Measurements from ENCODE around the gene HEATR1. TPM values are rescaled to one million over a fixed set of nuclear protein-coding genes. Genes with fewer than 3 reads are reported as not detected.

Gene HEATR1
- total RNA-seq, 5 donors from 2014 or later (not counting 1 experiment from before 2014, with no cell fraction given) = 42.3 to 49.8 (median 46.9) TPM

DNA sequence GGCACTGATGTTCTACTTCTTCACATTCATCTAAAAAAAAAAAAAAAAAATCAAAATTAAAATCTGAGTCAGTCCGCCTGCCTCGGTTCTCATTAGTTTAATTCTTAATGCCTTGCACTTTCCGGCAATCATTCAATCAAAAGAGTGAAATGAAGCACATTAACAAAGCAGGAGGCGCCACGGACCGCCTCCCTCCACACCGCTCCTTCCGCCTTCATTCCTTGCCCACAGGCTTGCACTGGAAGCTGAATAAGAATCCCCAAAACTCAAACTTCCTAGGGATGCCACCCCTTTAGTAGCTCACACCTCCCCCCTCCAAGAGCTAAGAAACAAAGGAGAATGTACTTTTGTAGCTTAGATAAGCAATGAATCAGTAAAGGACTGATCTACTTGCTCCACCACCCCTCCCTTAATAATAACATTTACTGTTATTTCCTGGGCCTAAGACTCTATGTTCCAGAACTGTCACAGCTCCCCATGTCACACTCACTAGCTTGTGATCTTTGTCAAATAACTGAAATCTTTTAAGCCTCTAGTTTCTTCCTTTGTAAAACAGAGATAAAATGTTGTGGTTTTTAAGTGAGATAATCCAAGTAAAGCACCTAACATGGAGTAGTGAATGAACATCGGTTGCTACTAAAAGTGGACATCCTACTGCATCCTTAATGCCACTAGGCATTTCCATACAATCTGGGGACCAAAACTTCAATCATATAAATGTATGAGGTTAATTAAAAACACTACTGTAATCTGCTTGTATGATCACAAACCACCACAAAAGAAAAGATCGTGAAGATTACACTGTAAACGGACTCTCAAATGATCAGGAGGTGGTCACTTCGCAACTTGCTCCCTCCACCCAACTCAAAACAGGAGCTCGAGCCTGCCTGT lies 53.1 kb downstream of the HEATR1 start:
- Mint-ChIP-seq H3K4me1 (peaks cover 5 to 14% (median 10%) of the 10 kb centered on the region in 3 donors), H3K9me3 (no peaks in the 10 kb centered on the region), H3K4me3 (no peak overlapping the region), H3K27ac (peak overlapping the region; percentile 11 to 20), H3K36me3 (peaks cover 74% of the 10 kb centered on the region), H3K27me3 (no peaks in the 10 kb centered on the region)
- H3K36me3 ChIP-seq (ENCODE audit: control insufficient read depth in 2 of 2, extremely low read depth in 1 of 2, insufficient read depth in 1 of 2, low read length in 1 of 2) = peaks cover 8 to 90% of the 10 kb centered on the region in 2 donors
- ATAC-seq (replicated peaks in 1 of 4) (no peak), DNase-seq (no peak)
- peaks cover 0 to 3% of the 10 kb centered on the region in 2 experiments for H3K4me1 ChIP-seq (ENCODE audit: control insufficient read depth in 1 of 2, extremely low read depth in 1 of 2, insufficient read depth in 2 of 2, low read length in 2 of 2)
- no peak overlapping the region for H3K4me3 ChIP-seq (ENCODE audit: control insufficient read depth in 1 of 2, extremely low read depth in 1 of 2, low read length in 1 of 2)
- H3K27ac ChIP-seq (ENCODE audit: low read length) = no peak overlapping the region
- POLR2A ChIA-PET = interaction anchor here in 1 of 2 donors (0.7 kb wide), 1 partner anchor 155 kb away, joined by 10 read pairs; no protein-coding TSS in a partner anchor
- CTCF ChIA-PET = interaction anchor here in 1 of 2 donors (0.6 kb wide), 2 partner anchors 63 to 452 kb away, joined by 4 read pairs; no protein-coding TSS in a partner anchor
- 68% methylated on average over 3 of the region's 13 CpGs for WGBS (ENCODE audit: insufficient coverage)
- no peaks in the 10 kb centered on the region for H3K27me3 ChIP-seq (replicated peaks in 1 of 2; ENCODE audit: control insufficient read depth in 2 of 2, extremely low read depth in 1 of 2, insufficient read depth in 2 of 2, low read length in 1 of 2)
- no peaks in the 10 kb centered on the region for H3K9me3 ChIP-seq

DNA sequence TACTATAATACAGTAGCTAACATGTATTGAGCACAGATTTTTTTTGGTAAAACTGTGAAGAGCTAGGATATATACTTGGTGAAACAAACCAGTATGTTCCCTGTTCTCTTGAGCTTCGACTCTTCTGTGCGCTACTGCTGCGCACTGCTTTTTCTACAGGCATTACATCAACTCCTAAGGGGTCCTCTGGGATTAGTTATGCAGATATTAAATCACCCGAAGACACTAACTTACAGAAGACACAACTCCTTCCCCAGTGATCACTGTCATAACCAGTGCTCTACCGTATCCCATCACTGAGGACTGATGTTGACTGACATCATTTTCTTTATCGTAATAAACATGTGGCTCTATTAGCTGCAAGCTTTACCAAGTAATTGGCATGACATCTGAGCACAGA lies 55.9 kb downstream of the HEATR1 start:
- H3K4me3 Mint-ChIP-seq = no peak overlapping the region
- Histone ChIP-seq H3K27me3 (replicated peaks in 1 of 2; ENCODE audit: control insufficient read depth in 2 of 2, extremely low read depth in 1 of 2, insufficient read depth in 2 of 2, low read length in 1 of 2) (no peaks in the 10 kb centered on the region), H3K9me3 (no peaks in the 10 kb centered on the region), H3K36me3 (ENCODE audit: control insufficient read depth in 2 of 2, extremely low read depth in 1 of 2, insufficient read depth in 1 of 2, low read length in 1 of 2) (peaks cover 5 to 95% of the 10 kb centered on the region in 2 donors), H3K4me1 (ENCODE audit: control insufficient read depth in 1 of 2, extremely low read depth in 1 of 2, insufficient read depth in 2 of 2, low read length in 2 of 2) (peaks cover 0 to 12% of the 10 kb centered on the region in 2 experiments), H3K27ac (ENCODE audit: low read length) (no peak overlapping the region), H3K4me3 (ENCODE audit: control insufficient read depth in 1 of 2, extremely low read depth in 1 of 2, low read length in 1 of 2) (no peak overlapping the region)
- ATAC-seq (replicated peaks in 1 of 4) = no peak
- H3K27ac Mint-ChIP-seq = peak overlapping the region in 1 of 2 donors; percentile 55
- ChIA-PET POLR2A (interaction anchor here in 1 of 2 donors (0.6 kb wide), 1 partner anchor 1178 kb away, joined by 8 read pairs; no protein-coding TSS in a partner anchor), CTCF (interaction anchor here in 1 of 2 donors (0.7 kb wide), 1 partner anchor 23 kb away, joined by 3 read pairs; no protein-coding TSS in a partner anchor)
- 93% methylated on average over 3 of the region's 6 CpGs for WGBS (ENCODE audit: insufficient coverage)
- DNase-seq = no peak
- H3K4me1 Mint-ChIP-seq = peaks cover 25 to 37% (median 29%) of the 10 kb centered on the region in 3 donors
- no peaks in the 10 kb centered on the region for H3K27me3 Mint-ChIP-seq
- H3K36me3 Mint-ChIP-seq = peaks cover 76% of the 10 kb centered on the region
- H3K9me3 Mint-ChIP-seq = no peaks in the 10 kb centered on the region

DNA sequence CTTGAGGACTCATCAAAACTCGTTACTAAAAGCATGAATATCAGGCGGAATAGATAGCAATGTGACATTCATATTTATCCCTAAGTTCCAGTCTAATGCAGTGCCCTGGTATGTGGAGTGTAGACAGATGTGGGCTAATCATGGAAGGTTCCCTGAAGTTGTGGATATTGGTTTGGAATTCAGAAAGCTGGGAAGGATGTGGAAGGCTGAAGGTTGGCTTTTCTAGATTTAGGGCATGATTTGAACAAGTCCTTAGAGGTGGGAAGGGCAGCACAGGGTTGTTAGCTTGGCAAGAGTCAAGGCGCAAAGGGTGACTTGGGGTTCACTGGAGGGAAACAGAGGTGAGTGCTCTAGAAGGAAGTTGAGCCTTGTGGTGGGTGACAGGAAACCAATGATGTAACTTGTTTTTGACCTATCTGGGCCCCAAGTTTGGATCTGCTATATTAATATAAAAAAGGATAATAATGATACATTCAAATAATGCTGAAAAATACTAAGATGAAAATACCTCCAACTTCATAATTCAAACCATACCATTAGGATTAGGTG lies 58.6 kb downstream of the HEATR1 start:
- H3K9me3 Mint-ChIP-seq = no peaks in the 10 kb centered on the region
- POLR2A ChIA-PET = no interaction called here
- H3K4me1 Mint-ChIP-seq = peaks cover 25 to 33% (median 29%) of the 10 kb centered on the region in 3 donors
- DNase-seq (peak in 1 of 35 experiments; percentile 27), ATAC-seq (replicated peaks in 1 of 4) (peak; percentile 61 to 83 (median 74))
- Histone ChIP-seq H3K27me3 (replicated peaks in 1 of 2; ENCODE audit: control insufficient read depth in 2 of 2, extremely low read depth in 1 of 2, insufficient read depth in 2 of 2, low read length in 1 of 2) (no peaks in the 10 kb centered on the region), H3K4me1 (ENCODE audit: control insufficient read depth in 1 of 2, extremely low read depth in 1 of 2, insufficient read depth in 2 of 2, low read length in 2 of 2) (peaks cover 0 to 12% of the 10 kb centered on the region in 2 experiments), H3K9me3 (no peaks in the 10 kb centered on the region), H3K36me3 (ENCODE audit: control insufficient read depth in 2 of 2, extremely low read depth in 1 of 2, insufficient read depth in 1 of 2, low read length in 1 of 2) (peaks cover 10 to 99% of the 10 kb centered on the region in 2 donors), H3K4me3 (ENCODE audit: control insufficient read depth in 1 of 2, extremely low read depth in 1 of 2, low read length in 1 of 2) (no peak overlapping the region), H3K27ac (ENCODE audit: low read length) (peak overlapping the region; percentile 39)
- peak overlapping the region; percentile 91 to 92 for H3K27ac Mint-ChIP-seq
- H3K27me3 Mint-ChIP-seq = no peaks in the 10 kb centered on the region
- CTCF ChIA-PET = no interaction called here
- H3K36me3 Mint-ChIP-seq = peaks cover 81% of the 10 kb centered on the region
- 57% methylated on average over 3 of the region's 3 CpGs for WGBS (ENCODE audit: insufficient coverage)
- peak overlapping the region in 1 of 3 donors; percentile 1 for H3K4me3 Mint-ChIP-seq

DNA sequence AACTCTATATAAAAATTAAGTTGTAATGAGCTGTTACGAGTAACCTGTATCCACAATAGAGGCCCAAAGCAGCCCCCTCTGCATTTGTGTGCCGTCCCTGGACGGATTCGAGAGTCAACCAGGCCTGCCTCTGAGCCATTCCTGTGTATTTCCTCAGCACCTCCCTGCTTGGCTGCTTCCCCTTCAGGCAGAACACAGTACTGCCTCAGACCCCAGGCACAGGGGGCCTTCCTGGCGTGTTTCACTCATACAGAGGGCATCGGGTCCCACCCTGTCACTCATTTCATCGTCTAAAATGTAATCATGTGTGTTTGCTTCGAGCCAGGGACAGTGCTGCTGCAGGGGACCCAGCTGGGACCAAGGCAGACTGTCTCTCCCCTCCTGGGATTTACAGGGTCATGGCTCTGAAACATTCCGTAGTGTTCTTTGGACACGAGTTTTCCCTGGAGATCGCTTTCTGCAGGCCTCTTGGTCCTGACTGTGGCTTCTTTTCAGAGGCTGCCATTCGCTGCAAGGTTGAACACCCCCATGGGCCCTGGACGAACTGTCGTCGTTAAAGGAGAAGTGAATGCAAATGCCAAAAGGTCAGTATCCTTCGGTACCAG lies 61.1 kb downstream of the HEATR1 start:
- H3K27ac ChIP-seq (ENCODE audit: low read length) = no peak overlapping the region
- H3K27me3 ChIP-seq (replicated peaks in 1 of 2; ENCODE audit: control insufficient read depth in 2 of 2, extremely low read depth in 1 of 2, insufficient read depth in 2 of 2, low read length in 1 of 2) = no peaks in the 10 kb centered on the region
- H3K4me1 Mint-ChIP-seq = peaks cover 25 to 33% (median 30%) of the 10 kb centered on the region in 3 donors
- peaks cover 7 to 99% of the 10 kb centered on the region in 2 donors for H3K36me3 ChIP-seq (ENCODE audit: control insufficient read depth in 2 of 2, extremely low read depth in 1 of 2, insufficient read depth in 1 of 2, low read length in 1 of 2)
- H3K4me3 ChIP-seq (ENCODE audit: control insufficient read depth in 1 of 2, extremely low read depth in 1 of 2, low read length in 1 of 2) = no peak overlapping the region
- no peak overlapping the region for H3K4me3 Mint-ChIP-seq
- no peaks in the 10 kb centered on the region for H3K9me3 ChIP-seq
- no peaks in the 10 kb centered on the region for H3K27me3 Mint-ChIP-seq
- WGBS (ENCODE audit: insufficient coverage) = 87% methylated on average over 15 of the region's 16 CpGs
- POLR2A ChIA-PET = no interaction called here
- CTCF ChIA-PET = no interaction called here
- H3K36me3 Mint-ChIP-seq = peaks cover 87% of the 10 kb centered on the region
- DNase-seq = no peak
- H3K27ac Mint-ChIP-seq = no peak overlapping the region
- H3K4me1 ChIP-seq (ENCODE audit: control insufficient read depth in 1 of 2, extremely low read depth in 1 of 2, insufficient read depth in 2 of 2, low read length in 2 of 2) = peaks cover 0 to 12% of the 10 kb centered on the region in 2 experiments
- no peaks in the 10 kb centered on the region for H3K9me3 Mint-ChIP-seq
- ATAC-seq (replicated peaks in 1 of 4) = no peak

DNA sequence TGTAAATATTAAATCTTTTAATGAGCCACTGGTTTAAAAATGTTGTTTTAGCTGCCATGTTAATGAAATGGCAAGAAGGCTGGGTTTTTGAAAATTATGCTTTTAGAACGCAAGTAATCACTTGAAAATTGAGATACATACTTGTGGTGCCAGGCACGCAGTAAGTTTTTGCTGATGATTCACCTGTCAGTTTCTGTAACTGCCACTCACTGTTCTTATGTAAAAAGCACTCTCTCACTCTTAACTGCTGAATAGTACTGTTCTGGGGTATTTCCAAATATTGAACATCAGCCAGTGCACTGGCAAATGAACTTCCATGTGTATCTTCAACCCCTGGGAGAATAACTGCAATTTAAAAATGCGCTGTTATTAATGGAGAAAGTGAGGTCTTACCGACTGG lies 62.6 kb downstream of the HEATR1 start:
- H3K9me3 ChIP-seq = no peaks in the 10 kb centered on the region
- WGBS (ENCODE audit: insufficient coverage) = no CpG with 5 or more reads among the region's 4 CpGs
- ChIA-PET POLR2A (no interaction called here), CTCF (no interaction called here)
- DNase-seq (no peak), ATAC-seq (replicated peaks in 1 of 4) (no peak)
- Mint-ChIP-seq H3K27ac (no peak overlapping the region), H3K4me1 (peaks cover 20 to 30% (median 29%) of the 10 kb centered on the region in 3 donors), H3K9me3 (no peaks in the 10 kb centered on the region), H3K36me3 (peaks cover 78% of the 10 kb centered on the region), H3K27me3 (no peaks in the 10 kb centered on the region), H3K4me3 (no peak overlapping the region)
- H3K36me3 ChIP-seq (ENCODE audit: control insufficient read depth in 2 of 2, extremely low read depth in 1 of 2, insufficient read depth in 1 of 2, low read length in 1 of 2) = peaks cover 7 to 93% of the 10 kb centered on the region in 2 donors
- no peaks in the 10 kb centered on the region for H3K27me3 ChIP-seq (replicated peaks in 1 of 2; ENCODE audit: control insufficient read depth in 2 of 2, extremely low read depth in 1 of 2, insufficient read depth in 2 of 2, low read length in 1 of 2)
- H3K27ac ChIP-seq (ENCODE audit: low read length) = no peak overlapping the region
- H3K4me3 ChIP-seq (ENCODE audit: control insufficient read depth in 1 of 2, extremely low read depth in 1 of 2, low read length in 1 of 2) = no peak overlapping the region
- H3K4me1 ChIP-seq (ENCODE audit: control insufficient read depth in 1 of 2, extremely low read depth in 1 of 2, insufficient read depth in 2 of 2, low read length in 2 of 2) = peaks cover 0 to 12% of the 10 kb centered on the region in 2 experiments

DNA sequence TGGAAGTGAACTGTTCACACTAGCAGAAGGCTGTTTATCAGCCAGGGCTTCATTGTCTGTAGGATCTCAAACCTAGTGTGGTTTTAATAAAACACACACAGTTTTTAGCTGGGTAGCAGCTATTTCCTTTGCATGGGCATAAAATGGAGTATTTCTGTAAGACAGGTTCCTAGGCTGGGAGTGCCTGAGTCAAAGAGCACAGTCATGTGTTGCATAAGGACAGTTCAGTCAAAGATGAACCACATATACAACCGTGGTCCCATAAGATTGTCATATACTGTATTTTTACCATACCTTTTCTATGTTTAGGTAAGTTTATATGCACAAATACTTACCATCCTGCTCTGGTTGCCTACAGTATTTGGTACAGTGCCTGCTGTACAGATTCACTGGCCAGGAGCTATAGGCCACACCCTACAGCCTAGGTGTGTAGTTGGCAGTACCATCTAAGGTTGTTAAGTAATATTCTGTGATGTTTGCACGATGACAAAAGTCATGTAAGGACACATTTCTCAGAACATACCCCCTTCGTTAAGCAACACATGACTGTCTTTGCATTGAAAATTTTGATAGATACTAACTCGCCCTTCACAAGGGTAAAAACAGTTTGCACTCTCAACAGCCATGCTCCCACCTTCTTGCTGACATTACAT lies 63.4 kb downstream of the HEATR1 start:
- DNase-seq = no peak
- H3K27me3 Mint-ChIP-seq = no peaks in the 10 kb centered on the region

More for the DNA sequence above, 63.4 kb downstream of the HEATR1 start:
- H3K4me1 ChIP-seq (ENCODE audit: control insufficient read depth in 1 of 2, extremely low read depth in 1 of 2, insufficient read depth in 2 of 2, low read length in 2 of 2) = peaks cover 0 to 8% of the 10 kb centered on the region in 2 experiments
- H3K36me3 ChIP-seq (ENCODE audit: control insufficient read depth in 2 of 2, extremely low read depth in 1 of 2, insufficient read depth in 1 of 2, low read length in 1 of 2) = peaks cover 10 to 93% of the 10 kb centered on the region in 2 donors
- H3K9me3 ChIP-seq = no peaks in the 10 kb centered on the region
- no peak overlapping the region for H3K4me3 ChIP-seq (ENCODE audit: control insufficient read depth in 1 of 2, extremely low read depth in 1 of 2, low read length in 1 of 2)
- ATAC-seq (replicated peaks in 1 of 4) = no peak
- no peak overlapping the region for H3K4me3 Mint-ChIP-seq
- WGBS (ENCODE audit: insufficient coverage) = no CpG with 5 or more reads among the region's 4 CpGs
- H3K27ac Mint-ChIP-seq = peak overlapping the region in 1 of 2 donors; percentile 34
- peaks cover 19 to 28% (median 25%) of the 10 kb centered on the region in 3 donors for H3K4me1 Mint-ChIP-seq
- H3K9me3 Mint-ChIP-seq = no peaks in the 10 kb centered on the region
- ChIA-PET POLR2A (no interaction called here), CTCF (interaction anchor here in 1 of 2 donors (0.6 kb wide), 1 partner anchor 21 kb away, joined by 4 read pairs; no protein-coding TSS in a partner anchor)
- H3K27ac ChIP-seq (ENCODE audit: low read length) = no peak overlapping the region
- peaks cover 79% of the 10 kb centered on the region for H3K36me3 Mint-ChIP-seq
- H3K27me3 ChIP-seq (replicated peaks in 1 of 2; ENCODE audit: control insufficient read depth in 2 of 2, extremely low read depth in 1 of 2, insufficient read depth in 2 of 2, low read length in 1 of 2) = no peaks in the 10 kb centered on the region

Data from T-cell (primary cell).